Transverse colon (tissue), 4 donors: ENCODE measurements around the gene ADAM11.

Experiments used
- CTCF ChIP-seq, 5 experiments: fragments of 200-600 bp in 3 of 5; fragments of 450-650 bp in 2 of 5; sonication (generic) in 3 of 5; IDR thresholded peaks; 1 replicate in 2 of 5; 2 replicates in 3 of 5; pipeline ENCODE4 v1.5.1; 2016 to 2017; ENCODE audit warnings: antibody characterized with exemption in 5 of 5, inconsistent platforms in 3 of 5, mild to moderate bottlenecking in 2 of 5, moderate library complexity in 1 of 5
- POLR2AphosphoS5 ChIP-seq, 3 donors: sonication (generic); formaldehyde crosslinking; IDR thresholded peaks; one replicate each; pipeline ENCODE4 v1.6.1; 2016; ENCODE audit warnings: antibody characterized with exemption in 3 of 3

DNA sequence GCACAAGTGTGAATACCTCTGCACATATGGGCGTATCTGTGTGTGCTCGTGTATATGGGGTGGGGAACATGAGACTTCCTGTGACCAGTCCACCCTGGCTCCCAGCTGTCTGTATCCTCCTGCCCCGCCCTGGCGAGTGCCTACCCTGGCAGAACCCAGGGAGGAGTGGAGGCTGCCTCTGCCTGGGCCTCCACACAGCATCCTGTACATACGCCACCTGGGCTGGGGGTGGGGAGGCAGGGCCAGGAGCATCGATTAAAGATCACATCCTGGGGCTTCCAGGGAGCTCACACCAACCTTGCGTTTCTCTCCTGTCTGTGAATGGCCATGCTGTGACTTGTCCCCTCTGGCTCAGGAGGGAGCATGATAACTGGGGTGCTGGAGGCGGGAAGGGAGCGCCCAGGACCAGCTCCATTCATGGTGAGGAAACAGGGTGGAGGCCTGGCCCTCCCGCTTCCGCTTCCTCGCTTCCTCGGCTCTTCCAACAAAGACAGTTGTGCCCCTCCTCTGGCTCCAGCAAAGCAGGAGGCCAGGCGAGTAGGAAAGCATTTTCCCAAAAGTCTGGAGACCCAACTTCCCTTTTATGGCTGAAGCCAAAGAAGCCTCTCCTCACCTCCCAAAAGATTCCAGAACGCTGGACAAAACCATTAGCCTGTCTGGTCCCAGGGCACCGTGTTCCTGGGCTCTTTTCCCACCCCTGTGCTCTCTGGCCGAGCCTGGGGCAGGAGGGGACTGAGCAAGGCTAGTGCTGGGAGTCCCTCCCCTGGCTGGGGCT is 22.9 kb downstream of the ADAM11 start:
- TF ChIP-seq POLR2AphosphoS5 (IDR thresholded peaks at IDR 0.05), result no peak
- TF ChIP-seq CTCF (IDR thresholded peaks at IDR 0.05), result no peak
